Esophagus squamous epithelium (tissue), 5 donors: ENCODE results near the gene OBP2B. TPM values are rescaled to one million over a fixed set of nuclear protein-coding genes. Genes with fewer than 3 reads are reported as not detected.

ENCODE experiments used
- DNase-seq: peaks from one replicate; lab custom pipeline; 2025; lab: John Stamatoyannopoulos, UW
- H3K27ac ChIP-seq, 4 donors: fragments of 200-600 bp; sonication (generic); one replicate each; pipeline ENCODE4 v1.5.1; 2016 to 2019; ENCODE audit warnings: mild to moderate bottlenecking in 1 of 4
- H3K27me3 ChIP-seq, 4 donors: fragments of 200-600 bp; sonication (generic); 1 replicate in 3 of 4; 2 replicates in 1 of 4; pipeline versions ENCODE4 v1.5.1 to v1.6.0; 2017 to 2021; ENCODE audit warnings: antibody characterized with exemption in 1 of 4
- H3K36me3 ChIP-seq, 3 donors: fragments of 200-600 bp; sonication (generic); one replicate each; pipeline ENCODE4 v1.5.1; 2016 to 2019
- H3K4me1 ChIP-seq, 3 donors: fragments of 200-600 bp; sonication (generic); one replicate each; pipeline ENCODE4 v1.5.1; 2017 to 2019
- H3K4me3 ChIP-seq, 4 donors: fragments of 200-600 bp; sonication (generic); 1 replicate in 3 of 4; 2 replicates in 1 of 4; pipeline ENCODE4 v1.5.1; 2016 to 2019; ENCODE audit warnings: mild to moderate bottlenecking in 2 of 4, moderate library complexity in 1 of 4
- H3K9me3 ChIP-seq, 3 donors: fragments of 200-600 bp; sonication (generic); one replicate each; pipeline ENCODE4 v1.5.1; 2016 to 2019
- CTCF ChIP-seq, 6 experiments: fragments of 450-650 bp in 4 of 6; fragments of 200-600 bp in 2 of 6; sonication (generic) in 2 of 6; IDR thresholded peaks; one replicate each; pipeline ENCODE4 v1.5.1; 2016 to 2019; ENCODE audit warnings: antibody characterized with exemption in 6 of 6, mild to moderate bottlenecking in 4 of 6, moderate library complexity in 4 of 6
- POLR2A ChIP-seq, 4 donors: fragments of 450-650 bp; IDR thresholded peaks; one replicate each; pipeline ENCODE4 v1.6.1; 2017; ENCODE audit warnings: antibody characterized with exemption in 4 of 4, mild to moderate bottlenecking in 4 of 4, moderate library complexity in 3 of 4
- WGBS, 2 donors: methylation state at CpG; one replicate each; pipeline ENCODE4 v1.1.5; 2018; 5-methylcytosine and 5-hydroxymethylcytosine counted together
- intact Hi-C: fragments of 100-400 bp; cut with DNase I; formaldehyde crosslinking; loops from one replicate; pipeline ENCODE4 v1.15.0; 2022
- total RNA-seq, 4 donors: library from RNA; depleted of rRNA; stranded (reverse); fragments of >200 nt; gene quantifications; one replicate each; pipeline ENCODE4 v1.1.0, GENCODE V29; 2016
- donor health status: DM: yes; HTN: yes; CAD: no.

OBP2B gene
- total RNA-seq, 4 donors from 2014 or later: not detected

- Histone ChIP-seq H3K9me3 (no peaks in the 10 kb centered on the region), H3K27ac (no peak overlapping the region), H3K27me3 (peaks cover 0 to 32% (median 0%) of the 10 kb centered on the region in 4 donors), H3K36me3 (no peaks in the 10 kb centered on the region), H3K4me3 (no peak overlapping the region), H3K4me1 (peaks cover 14 to 18% (median 18%) of the 10 kb centered on the region in 3 donors)
- DNase-seq: no peak
- intact Hi-C loops: no loop called here
- 100% methylated on average over 2 of the region's 3 CpGs; no CpG with 5 or more reads in 1 of the 2 donors for WGBS, 2 donors
- TF ChIP-seq CTCF (IDR thresholded peaks at IDR 0.05) (no peak), POLR2A (IDR thresholded peaks at IDR 0.05) (no peak)
Observed at GRCh38 chr9:133167769-133168168, 41.3 kb downstream of the OBP2B start.

GRCh38 chr9:133167096-133167730 lies 41.8 kb downstream of the OBP2B start:
- Histone ChIP-seq H3K27me3 (peaks cover 0 to 35% (median 0%) of the 10 kb centered on the region in 4 donors), H3K4me1 (peaks cover 18 to 24% (median 22%) of the 10 kb centered on the region in 3 donors), H3K4me3 (no peak overlapping the region), H3K27ac (no peak overlapping the region), H3K36me3 (no peaks in the 10 kb centered on the region), H3K9me3 (no peaks in the 10 kb centered on the region)
- TF ChIP-seq POLR2A (IDR thresholded peaks at IDR 0.05) (no peak), CTCF (IDR thresholded peaks at IDR 0.05) (no peak)
- no CpG with 5 or more reads among the region's 3 CpGs for WGBS, 2 donors
- intact Hi-C loops: no loop called here
- no peak for DNase-seq

- intact Hi-C loops: no loop called here
- peaks cover 0 to 27% (median 0%) of the 10 kb centered on the region in 4 donors for H3K27me3 ChIP-seq
- 66 to 75% methylated on average over 4 to 8 of the region's 17 CpGs for WGBS, 2 donors
- no peaks in the 10 kb centered on the region for H3K36me3 ChIP-seq
- TF ChIP-seq CTCF (IDR thresholded peaks at IDR 0.05): no peak
- H3K9me3 ChIP-seq: no peaks in the 10 kb centered on the region
- H3K4me3 ChIP-seq: no peak overlapping the region
- no peak overlapping the region for H3K27ac ChIP-seq
- peaks cover 22 to 30% (median 22%) of the 10 kb centered on the region in 3 donors for H3K4me1 ChIP-seq
- no peak for DNase-seq
Observed at GRCh38 chr9:133166392-133166791, 42.7 kb downstream of the OBP2B start.

- TF ChIP-seq POLR2A (IDR thresholded peaks at IDR 0.05) (no peak), CTCF (IDR thresholded peaks at IDR 0.05) (no peak)
- Histone ChIP-seq H3K4me3 (no peak overlapping the region), H3K27ac (no peak overlapping the region), H3K36me3 (no peaks in the 10 kb centered on the region), H3K9me3 (no peaks in the 10 kb centered on the region), H3K27me3 (peaks cover 0 to 18% (median 0%) of the 10 kb centered on the region in 4 donors), H3K4me1 (peaks cover 22 to 39% (median 25%) of the 10 kb centered on the region in 3 donors)
- intact Hi-C loops: no loop called here
- no peak for DNase-seq
- 85 to 86% methylated on average over 2 of the region's 2 CpGs for WGBS, 2 donors
Observed at GRCh38 chr9:133165452-133165730, 43.7 kb downstream of the OBP2B start.

- peaks cover 0 to 9% (median 0%) of the 10 kb centered on the region in 3 donors for H3K36me3 ChIP-seq
- H3K27me3 ChIP-seq: peaks cover 0 to 18% (median 0%) of the 10 kb centered on the region in 4 donors
- DNase-seq: no peak
- peak overlapping the region; percentile 65 to 79 (median 75) for H3K27ac ChIP-seq
- H3K4me1 ChIP-seq: peaks cover 22 to 39% (median 25%) of the 10 kb centered on the region in 3 donors
- WGBS, 2 donors: 47 to 64% methylated on average over 5 to 7 of the region's 13 CpGs
- peak overlapping the region; percentile 62 to 86 (median 76) for H3K4me3 ChIP-seq
- TF ChIP-seq CTCF (IDR thresholded peaks at IDR 0.05): no peak
- no peak for TF ChIP-seq POLR2A (IDR thresholded peaks at IDR 0.05)
- intact Hi-C loops: no loop called here
- H3K9me3 ChIP-seq: no peaks in the 10 kb centered on the region
Observed at GRCh38 chr9:133164191-133164590, 44.9 kb downstream of the OBP2B start.
